ENCODE data around the gene TNFSF9.
"Not testable (repeated sequence)": the region's sequence is repeated elsewhere in the genome, so short reads cannot be mapped to it uniquely, and the experiment has no call there.

- not testable (repeated sequence) for TF ChIP-seq POLR2A (IDR thresholded peaks at IDR 0.05; ENCODE audit: control extremely low read depth in 1 of 2, low read depth in 2 of 2, low read length in 2 of 2)
- TF ChIP-seq, protein P1, sequence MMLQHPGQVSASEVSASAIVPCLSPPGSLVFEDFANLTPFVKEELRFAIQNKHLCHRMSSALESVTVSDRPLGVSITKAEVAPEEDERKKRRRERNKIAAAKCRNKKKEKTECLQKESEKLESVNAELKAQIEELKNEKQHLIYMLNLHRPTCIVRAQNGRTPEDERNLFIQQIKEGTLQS (IDR thresholded peaks at IDR 0.05; ENCODE audit: insufficient read depth, low read depth, low read length): not testable (repeated sequence)
Observed at GRCh38 chr19:6566727-6567126, 35.9 kb downstream of the TNFSF9 start.

All from H1 (cell line).